Smooth muscle cell (in vitro differentiated cells): ENCODE results near the gene ST6GALNAC3. TPM values are rescaled to one million over a fixed set of nuclear protein-coding genes. Genes with fewer than 3 reads are reported as not detected.

Source experiments
- DNase-seq: peaks from one replicate; lab custom pipeline; 2025; ENCODE audit not compliant: unreplicated experiment; lab: John Stamatoyannopoulos, UW
- H2AFZ ChIP-seq: fragments of 200-600 bp; sonication (generic); 2 replicates; pipeline ENCODE4 v1.6.0; 2016; ENCODE audit warnings: antibody characterized with exemption, low read depth, mild to moderate bottlenecking
- H3F3A ChIP-seq: fragments of 200-600 bp; sonication (generic); 2 replicates; pipeline ENCODE4 v1.6.0; 2017; ENCODE audit warnings: antibody characterized with exemption, low read depth
- H3K27ac ChIP-seq: fragments of 200-600 bp; sonication (generic); 2 replicates; pipeline ENCODE4 v1.5.1; 2016; ENCODE audit warnings: low read depth, mild to moderate bottlenecking
- H3K27me3 ChIP-seq: fragments of 200-600 bp; sonication (generic); 2 replicates; pipeline ENCODE4 v1.6.1; 2016; ENCODE audit warnings: low read depth, mild to moderate bottlenecking
- H3K36me3 ChIP-seq: fragments of 200-600 bp; sonication (generic); 2 replicates; pipeline ENCODE4 v1.5.1; 2016; ENCODE audit warnings: low read depth
- H3K4me1 ChIP-seq: fragments of 200-600 bp; sonication (generic); 2 replicates; pipeline ENCODE4 v1.5.1; 2016; ENCODE audit warnings: low read depth
- H3K4me2 ChIP-seq: fragments of 200-600 bp; sonication (generic); 2 replicates; pipeline ENCODE4 v1.6.0; 2016; ENCODE audit warnings: mild to moderate bottlenecking
- H3K4me3 ChIP-seq: fragments of 200-600 bp; sonication (generic); 2 replicates; pipeline ENCODE4 v1.5.1; 2016; ENCODE audit warnings: mild to moderate bottlenecking
- H3K79me2 ChIP-seq: fragments of 200-600 bp; sonication (generic); 2 replicates; pipeline ENCODE4 v1.6.0; 2016; ENCODE audit warnings: low read depth, mild to moderate bottlenecking
- H3K9ac ChIP-seq: fragments of 200-600 bp; sonication (generic); 2 replicates; pipeline ENCODE4 v1.6.0; 2016; ENCODE audit warnings: low read depth
- H3K9me3 ChIP-seq: fragments of 200-600 bp; sonication (generic); replicated peaks from 2 replicates; pipeline ENCODE4 v1.5.1; 2016; ENCODE audit warnings: low read depth
- H4K20me1 ChIP-seq: fragments of 200-600 bp; sonication (generic); 2 replicates; pipeline ENCODE4 v1.6.0; 2016; ENCODE audit warnings: low read depth
- CTCF ChIP-seq: fragments of 200-600 bp; sonication (generic); IDR thresholded peaks from 2 replicates; pipeline ENCODE4 v1.5.1; 2017; ENCODE audit warnings: borderline replicate concordance, mild to moderate bottlenecking, antibody characterized with exemption; ENCODE audit not compliant: insufficient read depth, poor library complexity, severe bottlenecking
- WGBS: methylation state at CpG from one replicate; pipeline ENCODE4 v1.1.7; 2016; ENCODE audit warnings: low lambda C conversion rate; 5-methylcytosine and 5-hydroxymethylcytosine counted together
- polyA plus RNA-seq: library from polyadenylated mRNA; unstranded; fragments of >200 nt; fragmentation: Nextera tagmentation; extraction: Ambion mirVana; gene quantifications from 2 replicates; pipeline ENCODE4 v1.2.1, GENCODE V29; 2016
- total RNA-seq: library from RNA; depleted of rRNA; stranded (reverse); fragments of >200 nt; gene quantifications from 2 replicates; pipeline ENCODE4 v1.2.3, GENCODE V29; 2014

Gene ST6GALNAC3
- total and polyA plus RNA-seq, 2 experiments from 2014 or later, result 9.3 to 13.4 TPM

GRCh38 chr1:76176000-76176399, 101.5 kb downstream of the ST6GALNAC3 start:
- TF ChIP-seq CTCF, result no peak
- Histone ChIP-seq H3K36me3 (no peaks in the 10 kb centered on the region), H3K9me3 (no peaks in the 10 kb centered on the region), H3K9ac (no peak overlapping the region), H3F3A (no peaks in the 10 kb centered on the region), H3K79me2 (no peaks in the 10 kb centered on the region), H2AFZ (no peak overlapping the region), H3K4me3 (no peak overlapping the region), H3K27me3 (no peaks in the 10 kb centered on the region), H3K27ac (no peak overlapping the region), H3K4me1 (no peaks in the 10 kb centered on the region), H3K4me2 (peak overlapping the region; percentile 41), H4K20me1 (no peaks in the 10 kb centered on the region)
- no peak for DNase-seq
- 51% methylated on average over 2 of the region's 2 CpGs for WGBS

- Histone ChIP-seq H3K79me2 (no peaks in the 10 kb centered on the region), H3K9ac (no peak overlapping the region), H3K27me3 (no peaks in the 10 kb centered on the region), H3K4me1 (no peaks in the 10 kb centered on the region), H3F3A (no peaks in the 10 kb centered on the region), H3K4me3 (no peak overlapping the region), H3K4me2 (no peak overlapping the region), H3K36me3 (no peaks in the 10 kb centered on the region), H4K20me1 (no peaks in the 10 kb centered on the region), H3K9me3 (no peaks in the 10 kb centered on the region), H2AFZ (no peak overlapping the region), H3K27ac (no peak overlapping the region)
- DNase-seq, result no peak
- WGBS, result 97% methylated on average over 8 of the region's 8 CpGs
- TF ChIP-seq CTCF, result no peak
Observed at GRCh38 chr1:76177615-76178014, 103.1 kb downstream of the ST6GALNAC3 start.

GRCh38 chr1:76179219-76179698, 104.7 kb downstream of the ST6GALNAC3 start:
- H3K9me3 ChIP-seq, result no peaks in the 10 kb centered on the region
- H3K27me3 ChIP-seq, result no peaks in the 10 kb centered on the region
- no peak overlapping the region for H3K9ac ChIP-seq
- no peaks in the 10 kb centered on the region for H3K79me2 ChIP-seq
- no peaks in the 10 kb centered on the region for H3K4me1 ChIP-seq
- H2AFZ ChIP-seq, result no peak overlapping the region
- H3K4me2 ChIP-seq, result no peak overlapping the region
- H3F3A ChIP-seq, result no peaks in the 10 kb centered on the region
- peaks cover 3% of the 10 kb centered on the region for H4K20me1 ChIP-seq
- H3K27ac ChIP-seq, result no peak overlapping the region
- no peaks in the 10 kb centered on the region for H3K36me3 ChIP-seq
- no peak overlapping the region for H3K4me3 ChIP-seq
- no peak for TF ChIP-seq CTCF
- DNase-seq, result no peak

- WGBS, result 89% methylated on average over 5 of the region's 5 CpGs
Observed at GRCh38 chr1:76185207-76185606, 110.7 kb downstream of the ST6GALNAC3 start.

More at GRCh38 chr1:76185207-76185606, 110.7 kb downstream of the ST6GALNAC3 start:
- Histone ChIP-seq H3K27ac (no peak overlapping the region), H3K4me3 (no peak overlapping the region), H2AFZ (no peak overlapping the region), H3F3A (no peaks in the 10 kb centered on the region), H3K79me2 (no peaks in the 10 kb centered on the region), H4K20me1 (peaks cover 3% of the 10 kb centered on the region), H3K9ac (no peak overlapping the region), H3K4me1 (no peaks in the 10 kb centered on the region), H3K36me3 (no peaks in the 10 kb centered on the region), H3K9me3 (no peaks in the 10 kb centered on the region), H3K27me3 (no peaks in the 10 kb centered on the region), H3K4me2 (no peak overlapping the region)
- no peak for DNase-seq
- TF ChIP-seq CTCF, result no peak
